A549 treated with Mapracorat at 1 μM for 4 hours (cell line): ENCODE data around the gene SLC25A6. TPM values are rescaled to one million over a fixed set of nuclear protein-coding genes. Genes with fewer than 3 reads are reported as not detected.

Experiments used
- total RNA-seq: library from RNA; stranded (reverse); fragments of 200-300 nt; extraction: Qiagen RNA extraction; gene quantifications from 5 replicates; pipeline ENCODE4 v1.2.3, GENCODE V29; 2022

The SLC25A6 gene
- 382 to 467 TPM (median 464 TPM) in 5 replicates for total RNA-seq

DNA sequence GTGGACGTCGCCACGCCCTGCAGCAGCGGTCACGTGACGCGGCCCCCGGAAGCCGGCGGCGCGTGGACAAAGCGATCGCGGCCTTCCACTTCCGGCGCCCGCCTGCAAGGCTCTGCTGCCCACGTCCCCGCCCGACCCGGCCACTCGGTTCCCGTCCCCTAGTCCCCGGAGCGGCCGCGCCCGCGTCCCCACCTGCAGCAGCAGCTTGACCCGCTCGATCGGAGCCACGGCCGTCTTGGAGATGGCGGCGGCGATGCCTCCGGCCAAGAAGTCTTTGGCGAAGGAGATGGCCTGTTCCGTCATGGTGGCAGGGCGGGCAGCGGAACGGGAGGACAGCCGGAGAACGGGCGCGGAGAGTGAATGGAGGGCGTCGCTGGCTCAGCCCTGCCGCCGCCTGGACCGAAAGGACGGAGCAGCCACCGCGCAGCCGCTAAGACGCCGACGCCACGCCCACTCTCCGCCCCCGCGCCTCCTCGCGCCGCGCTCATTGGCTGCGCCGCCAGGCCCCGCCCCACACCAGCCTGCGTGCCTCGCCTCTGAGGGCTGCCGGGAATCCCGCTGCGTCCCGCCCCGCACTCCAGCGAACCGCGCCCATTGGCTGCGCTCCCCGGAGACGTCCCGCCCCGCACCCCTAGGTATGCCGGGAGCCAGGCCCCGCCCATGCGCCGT lies at the start of gene SLC25A6:
Gene SLC25A6 (minus strand): TSS at position 407 of the 669 bp plus-strand sequence. CDS start 104 bp downstream, at position 303.

DNA sequence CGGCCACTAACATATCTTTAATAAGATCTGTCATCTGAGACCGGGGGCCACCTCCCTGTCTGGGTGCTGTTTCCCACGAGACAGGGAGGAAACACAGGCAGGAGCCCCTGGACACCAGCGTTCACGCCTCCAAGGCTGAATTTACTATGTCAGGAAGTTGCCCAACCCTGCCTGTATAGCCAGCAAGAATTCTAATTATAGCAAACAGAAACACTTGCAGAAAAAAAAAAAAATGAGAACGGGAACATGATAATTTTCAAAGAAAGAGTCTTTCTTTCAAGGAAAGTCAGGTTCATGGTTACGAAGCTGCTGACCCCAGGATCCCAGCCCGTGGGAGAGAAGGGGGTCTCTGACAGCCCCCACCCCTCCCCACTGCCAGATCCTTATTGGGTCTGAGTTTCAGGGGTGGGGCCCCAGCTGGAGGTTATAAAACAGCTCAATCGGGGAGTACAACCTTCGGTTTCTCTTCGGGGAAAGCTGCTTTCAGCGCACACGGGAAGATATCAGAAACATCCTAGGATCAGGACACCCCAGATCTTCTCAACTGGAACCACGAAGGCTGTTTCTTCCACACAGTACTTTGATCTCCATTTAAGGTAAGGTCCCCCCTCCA lies 55.5 kb downstream of the SLC25A6 start, which contains the start of gene IL3RA:
Gene IL3RA (plus strand): TSS at position 455 of the 613 bp plus-strand sequence. CDS start 4,981 bp downstream, outside the sequence.

Other genes starting within 250 kb of the SLC25A6 start
- gene CRLF2, start 179.5 kb downstream of the SLC25A6 start, total RNA-seq: 0.69 to 1.1 TPM (median 0.77 TPM) in 5 replicates
- 2.3 to 4.9 TPM (median 3.3 TPM) in 5 replicates for gene CSF2RA, start 123.3 kb downstream of the SLC25A6 start, total RNA-seq
- gene IL3RA, start 55.3 kb downstream of the SLC25A6 start, total RNA-seq: 0.17 to 0.45 TPM (median 0.27 TPM) in 5 replicates
- gene ASMTL, start 60.8 kb upstream of the SLC25A6 start, total RNA-seq: 17.0 to 21.3 TPM (median 19.6 TPM) in 5 replicates
- 0.02 to 0.03 TPM (median 0.03 TPM) in 3 of 5 replicates, not detected in the others for gene P2RY8, start 145.1 kb upstream of the SLC25A6 start, total RNA-seq
- 25.9 to 37.5 TPM (median 36.2 TPM) in 5 replicates for gene AKAP17A, start 199.5 kb upstream of the SLC25A6 start, total RNA-seq
- 0.16 to 0.53 TPM (median 0.45 TPM) in 4 of 5 replicates, not detected in the other for gene ASMT, start 222.9 kb upstream of the SLC25A6 start, total RNA-seq